Tibial nerve (tissue), 4 donors: ENCODE measurements around the gene DHX58.

ENCODE experiments used
- EP300 ChIP-seq, 2 donors: sonication (generic); formaldehyde crosslinking; IDR thresholded peaks; one replicate each; pipeline ENCODE4 v1.6.1; 2017; ENCODE audit warnings: antibody characterized with exemption in 2 of 2, mild to moderate bottlenecking in 1 of 2
- TF ChIP-seq, protein P1 (sequence below), 5 experiments: fragments of 200-600 bp in 3 of 5; fragments of 450-650 bp in 2 of 5; sonication (generic) in 3 of 5; IDR thresholded peaks; one replicate each; pipeline ENCODE4 v1.5.1; 2016 to 2019; ENCODE audit warnings: antibody characterized with exemption in 5 of 5, mild to moderate bottlenecking in 3 of 5, moderate library complexity in 2 of 5

DNA sequence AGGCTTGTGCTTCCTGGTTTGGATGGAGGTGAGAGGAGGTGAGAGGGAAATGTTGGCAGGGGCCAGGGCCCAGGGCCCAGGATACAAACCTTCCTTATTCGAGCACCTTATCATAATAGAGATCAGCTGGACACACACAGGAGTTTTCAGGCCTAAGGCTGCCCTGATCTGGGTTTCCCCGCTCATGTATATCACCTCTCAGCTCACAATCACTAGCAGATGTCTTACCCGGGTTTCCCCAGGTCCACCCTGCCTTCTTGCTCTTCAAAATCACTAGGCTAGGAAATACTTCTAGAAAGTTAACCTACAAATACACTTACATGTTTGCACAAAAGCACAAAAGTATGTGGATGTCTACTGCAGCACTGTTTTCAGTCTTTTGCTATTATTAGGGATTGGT lies 14.3 kb upstream of the DHX58 start:
- no peak for TF ChIP-seq EP300 (IDR thresholded peaks at IDR 0.05)
- TF ChIP-seq, protein P1, sequence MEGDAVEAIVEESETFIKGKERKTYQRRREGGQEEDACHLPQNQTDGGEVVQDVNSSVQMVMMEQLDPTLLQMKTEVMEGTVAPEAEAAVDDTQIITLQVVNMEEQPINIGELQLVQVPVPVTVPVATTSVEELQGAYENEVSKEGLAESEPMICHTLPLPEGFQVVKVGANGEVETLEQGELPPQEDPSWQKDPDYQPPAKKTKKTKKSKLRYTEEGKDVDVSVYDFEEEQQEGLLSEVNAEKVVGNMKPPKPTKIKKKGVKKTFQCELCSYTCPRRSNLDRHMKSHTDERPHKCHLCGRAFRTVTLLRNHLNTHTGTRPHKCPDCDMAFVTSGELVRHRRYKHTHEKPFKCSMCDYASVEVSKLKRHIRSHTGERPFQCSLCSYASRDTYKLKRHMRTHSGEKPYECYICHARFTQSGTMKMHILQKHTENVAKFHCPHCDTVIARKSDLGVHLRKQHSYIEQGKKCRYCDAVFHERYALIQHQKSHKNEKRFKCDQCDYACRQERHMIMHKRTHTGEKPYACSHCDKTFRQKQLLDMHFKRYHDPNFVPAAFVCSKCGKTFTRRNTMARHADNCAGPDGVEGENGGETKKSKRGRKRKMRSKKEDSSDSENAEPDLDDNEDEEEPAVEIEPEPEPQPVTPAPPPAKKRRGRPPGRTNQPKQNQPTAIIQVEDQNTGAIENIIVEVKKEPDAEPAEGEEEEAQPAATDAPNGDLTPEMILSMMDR (IDR thresholded peaks at IDR 0.05): no peak
